Stimulated activated CD8-positive, alpha-beta memory T cell treated with anti-CD3 and anti-CD28 coated beads, Interleukin-12 subunit alpha, Interleukin-12 subunit beta, amount 100 ng/mL, for 24 hours (primary cell): ENCODE data around the gene TXNRD3.

ENCODE experiments used
- DNase-seq: peaks from one replicate; pipeline ENCODE4 v3.0.0-alpha.2; 2020; ENCODE audit errors: extremely low read depth

The TXNRD3 gene

GRCh38 chr3:126654571-126655383 is at the start of gene TXNRD3:
TSS of gene TXNRD3 (minus strand) at chr3:126655124.
- peak; percentile 43 for DNase-seq

GRCh38 chr3:126703512-126704493 is 48.9 kb upstream of the TXNRD3 start, which contains the start of gene CHCHD6:
TSS of gene CHCHD6 (plus strand) at chr3:126704240. CDS start at chr3:126704313, 73 bp downstream.
- DNase-seq: peak; percentile 91

- no peak for DNase-seq
Observed at GRCh38 chr3:126699011-126699410, 44.1 kb upstream of the TXNRD3 start.

- no peak for DNase-seq
Observed at GRCh38 chr3:126696701-126697267, 41.9 kb upstream of the TXNRD3 start.

- no peak for DNase-seq
Observed at GRCh38 chr3:126693921-126694320, 39.0 kb upstream of the TXNRD3 start.

- DNase-seq: no peak
Observed at GRCh38 chr3:126692858-126693257, 37.9 kb upstream of the TXNRD3 start.

- DNase-seq: no peak
Observed at GRCh38 chr3:126691765-126692164, 36.8 kb upstream of the TXNRD3 start.

GRCh38 chr3:126685493-126685892 is 30.6 kb upstream of the TXNRD3 start:
- no peak for DNase-seq

- no peak for DNase-seq
Observed at GRCh38 chr3:126685021-126685420, 30.1 kb upstream of the TXNRD3 start.

- no peak for DNase-seq
Observed at GRCh38 chr3:126684218-126684751, 29.4 kb upstream of the TXNRD3 start.

- no peak for DNase-seq
Observed at GRCh38 chr3:126683069-126683468, 28.1 kb upstream of the TXNRD3 start.

- DNase-seq: no peak
Observed at GRCh38 chr3:126682009-126682408, 27.1 kb upstream of the TXNRD3 start.

- no peak for DNase-seq
Observed at GRCh38 chr3:126680667-126681055, 25.7 kb upstream of the TXNRD3 start.

- DNase-seq: no peak
Observed at GRCh38 chr3:126679831-126680666, 25.1 kb upstream of the TXNRD3 start.

- peak; percentile 25 for DNase-seq
Observed at GRCh38 chr3:126679318-126679751, 24.4 kb upstream of the TXNRD3 start.

- no peak for DNase-seq
Observed at GRCh38 chr3:126678693-126679317, 23.9 kb upstream of the TXNRD3 start.

- DNase-seq: no peak
Observed at GRCh38 chr3:126677862-126678503, 23.1 kb upstream of the TXNRD3 start.

- DNase-seq: no peak
Observed at GRCh38 chr3:126676919-126677705, 22.2 kb upstream of the TXNRD3 start.

GRCh38 chr3:126672741-126673140 is 17.8 kb upstream of the TXNRD3 start:
- DNase-seq: no peak
